ENCODE data around the gene DCLK3. TPM values are rescaled to one million over a fixed set of nuclear protein-coding genes. Genes with fewer than 3 reads are reported as not detected.

Gene DCLK3
- polyA plus RNA-seq, 1 experiment: not detected

DNA sequence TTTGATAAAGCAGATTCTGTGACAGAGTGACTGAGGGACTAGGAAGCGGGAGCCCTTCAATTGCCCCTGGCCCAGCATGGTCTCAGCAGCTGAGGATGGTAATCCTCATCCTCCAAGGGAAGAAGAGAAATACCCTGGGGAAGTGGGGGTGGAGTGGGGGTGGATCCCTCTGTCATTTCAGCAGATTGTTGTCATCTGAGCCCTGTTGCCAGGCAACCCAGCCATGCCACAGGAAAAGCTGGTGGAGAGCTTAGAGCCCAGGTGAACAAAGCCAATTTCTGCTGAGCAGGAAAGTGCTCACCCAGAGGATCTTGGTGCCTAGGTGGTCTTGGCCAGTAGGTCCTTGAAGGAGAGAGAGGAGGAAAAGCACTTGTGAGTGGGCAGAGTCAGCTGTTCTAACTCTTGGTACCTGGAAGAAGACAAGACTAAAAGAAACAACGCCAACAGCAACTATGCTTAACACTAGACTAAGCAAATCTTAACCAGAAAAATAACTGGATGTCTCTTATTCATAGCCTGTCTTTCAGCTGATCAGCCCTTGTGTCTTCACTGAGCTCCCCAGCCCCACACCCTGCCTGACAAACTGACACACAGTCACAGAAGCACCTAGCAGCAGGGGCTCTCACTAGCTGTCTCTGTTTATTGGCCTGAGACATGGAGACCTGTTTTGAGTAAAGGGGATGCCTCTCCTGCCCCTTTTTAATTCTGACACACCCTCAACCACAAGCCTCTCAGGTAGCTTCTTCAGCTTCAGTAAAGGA lies 40.1 kb upstream of the DCLK3 start:
- no peak for DNase-seq (ENCODE audit: low read depth, low spot score)
- ChIA-PET POLR2A (no interaction called here), CTCF (interaction anchor here (1.1 kb wide), 1 partner anchor 155 kb away, joined by 3 read pairs; no protein-coding TSS in a partner anchor)
- Histone ChIP-seq H3K27me3 (ENCODE audit: control insufficient read depth, insufficient read depth, low read length) (no peaks in the 10 kb centered on the region), H3K9me3 (ENCODE audit: control insufficient read depth, insufficient read depth, low read length) (no peaks in the 10 kb centered on the region), H3K27ac (ENCODE audit: low read depth, low read length) (no peak overlapping the region), H3K4me3 (ENCODE audit: low read depth, low read length) (no peak overlapping the region)
- TF ChIP-seq, protein P1, sequence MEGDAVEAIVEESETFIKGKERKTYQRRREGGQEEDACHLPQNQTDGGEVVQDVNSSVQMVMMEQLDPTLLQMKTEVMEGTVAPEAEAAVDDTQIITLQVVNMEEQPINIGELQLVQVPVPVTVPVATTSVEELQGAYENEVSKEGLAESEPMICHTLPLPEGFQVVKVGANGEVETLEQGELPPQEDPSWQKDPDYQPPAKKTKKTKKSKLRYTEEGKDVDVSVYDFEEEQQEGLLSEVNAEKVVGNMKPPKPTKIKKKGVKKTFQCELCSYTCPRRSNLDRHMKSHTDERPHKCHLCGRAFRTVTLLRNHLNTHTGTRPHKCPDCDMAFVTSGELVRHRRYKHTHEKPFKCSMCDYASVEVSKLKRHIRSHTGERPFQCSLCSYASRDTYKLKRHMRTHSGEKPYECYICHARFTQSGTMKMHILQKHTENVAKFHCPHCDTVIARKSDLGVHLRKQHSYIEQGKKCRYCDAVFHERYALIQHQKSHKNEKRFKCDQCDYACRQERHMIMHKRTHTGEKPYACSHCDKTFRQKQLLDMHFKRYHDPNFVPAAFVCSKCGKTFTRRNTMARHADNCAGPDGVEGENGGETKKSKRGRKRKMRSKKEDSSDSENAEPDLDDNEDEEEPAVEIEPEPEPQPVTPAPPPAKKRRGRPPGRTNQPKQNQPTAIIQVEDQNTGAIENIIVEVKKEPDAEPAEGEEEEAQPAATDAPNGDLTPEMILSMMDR (IDR thresholded peaks at IDR 0.05; ENCODE audit: low read depth, low read length): no peak

DNA sequence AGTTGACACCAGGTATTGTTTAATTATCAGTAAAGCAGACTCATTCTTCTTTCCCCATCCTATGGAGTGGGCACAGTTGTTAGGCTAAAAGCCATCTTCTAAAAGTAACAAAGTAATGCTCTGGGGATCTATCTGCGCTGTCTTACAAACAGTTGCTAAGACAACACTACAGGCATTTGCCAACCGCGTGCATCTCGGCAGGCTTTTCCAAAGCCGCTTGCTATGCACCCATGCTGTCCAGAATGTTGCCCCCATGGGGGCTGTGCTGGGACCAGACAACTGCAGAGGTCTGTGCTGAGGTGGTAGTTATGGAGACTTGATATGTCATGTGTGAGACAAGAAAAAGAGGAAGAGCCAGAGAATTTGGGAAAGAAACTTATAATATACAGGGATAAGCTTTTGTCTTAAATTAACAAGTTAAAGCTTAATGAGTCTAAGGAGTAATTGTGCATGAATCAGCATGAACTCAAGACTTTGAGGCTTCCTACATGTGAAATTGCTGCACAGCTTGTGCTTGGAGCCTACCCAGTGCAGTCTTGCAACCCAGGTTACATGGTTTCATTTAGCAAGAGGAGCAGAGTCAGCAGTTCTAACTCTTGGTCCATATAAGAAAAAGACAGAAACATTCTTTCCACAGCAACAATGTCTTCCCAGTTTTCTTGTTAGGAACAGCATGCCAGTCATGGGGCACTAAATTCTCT lies 38.9 kb upstream of the DCLK3 start:
- Histone ChIP-seq H3K27me3 (ENCODE audit: control insufficient read depth, insufficient read depth, low read length) (no peaks in the 10 kb centered on the region), H3K4me3 (ENCODE audit: low read depth, low read length) (no peak overlapping the region), H3K27ac (ENCODE audit: low read depth, low read length) (no peak overlapping the region), H3K9me3 (ENCODE audit: control insufficient read depth, insufficient read depth, low read length) (no peaks in the 10 kb centered on the region)
- POLR2A ChIA-PET: no interaction called here
- CTCF ChIA-PET: no interaction called here
- TF ChIP-seq, protein P1 (IDR thresholded peaks at IDR 0.05; ENCODE audit: low read depth, low read length): no peak
- DNase-seq (ENCODE audit: low read depth, low spot score): no peak

DNA sequence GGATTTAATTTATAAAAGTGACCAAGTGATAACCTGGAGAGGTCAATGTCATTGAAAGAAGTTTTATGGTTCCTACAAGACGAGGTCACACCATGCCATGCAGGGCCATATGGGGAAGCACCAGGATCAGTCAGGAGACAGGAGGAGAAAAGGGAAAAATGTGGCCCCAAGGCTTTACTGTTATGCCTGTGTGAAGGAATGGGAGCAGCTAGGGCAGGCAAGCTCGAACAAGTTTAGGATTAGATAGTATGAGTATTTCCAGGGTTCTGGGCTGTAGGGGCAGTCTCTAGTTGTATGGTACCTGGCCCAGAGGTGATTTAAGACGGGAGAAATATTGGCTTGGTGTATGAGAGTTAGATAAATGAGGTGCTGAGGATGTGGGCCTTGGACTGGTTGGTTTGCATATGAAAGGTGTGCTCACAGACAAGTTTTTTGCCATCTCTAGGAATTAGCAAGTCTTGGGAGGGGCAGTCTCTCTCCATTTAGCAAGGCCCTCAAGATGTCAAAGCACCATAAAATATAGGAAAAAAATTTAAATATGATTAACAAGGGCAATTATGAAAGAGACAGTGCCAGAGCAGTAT lies 36.3 kb upstream of the DCLK3 start:
- ChIA-PET POLR2A (no interaction called here), CTCF (no interaction called here)
- Histone ChIP-seq H3K27ac (ENCODE audit: low read depth, low read length) (no peak overlapping the region), H3K27me3 (ENCODE audit: control insufficient read depth, insufficient read depth, low read length) (no peaks in the 10 kb centered on the region), H3K9me3 (ENCODE audit: control insufficient read depth, insufficient read depth, low read length) (no peaks in the 10 kb centered on the region), H3K4me3 (ENCODE audit: low read depth, low read length) (no peak overlapping the region)
- TF ChIP-seq, protein P1 (IDR thresholded peaks at IDR 0.05; ENCODE audit: low read depth, low read length): no peak
- DNase-seq (ENCODE audit: low read depth, low spot score): no peak

DNA sequence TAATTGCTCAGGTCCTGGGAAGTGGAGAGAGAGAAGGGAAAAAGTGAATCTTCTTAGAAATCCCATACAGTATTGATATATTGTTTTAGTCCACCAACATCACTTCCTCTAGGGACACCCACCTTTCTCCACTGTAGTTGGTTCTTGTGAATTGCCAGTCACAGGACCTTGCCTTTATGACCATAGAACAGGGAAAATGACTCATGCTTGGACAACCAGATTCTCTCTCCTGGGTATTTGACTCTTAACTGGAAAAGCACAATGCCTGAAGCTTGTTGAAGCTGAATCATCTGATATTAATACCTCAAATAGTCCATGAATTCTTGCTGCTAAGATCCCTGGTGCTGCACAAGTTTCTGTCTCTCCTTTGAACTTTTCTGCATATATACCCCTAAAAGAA lies 32.5 kb upstream of the DCLK3 start:
- Histone ChIP-seq H3K4me3 (ENCODE audit: low read depth, low read length) (no peak overlapping the region), H3K9me3 (ENCODE audit: control insufficient read depth, insufficient read depth, low read length) (no peaks in the 10 kb centered on the region), H3K27me3 (ENCODE audit: control insufficient read depth, insufficient read depth, low read length) (peaks cover 5% of the 10 kb centered on the region), H3K27ac (ENCODE audit: low read depth, low read length) (no peak overlapping the region)
- TF ChIP-seq, protein P1 (IDR thresholded peaks at IDR 0.05; ENCODE audit: low read depth, low read length): no peak
- DNase-seq (ENCODE audit: low read depth, low spot score): no peak
- POLR2A ChIA-PET: no interaction called here
- CTCF ChIA-PET: no interaction called here

DNA sequence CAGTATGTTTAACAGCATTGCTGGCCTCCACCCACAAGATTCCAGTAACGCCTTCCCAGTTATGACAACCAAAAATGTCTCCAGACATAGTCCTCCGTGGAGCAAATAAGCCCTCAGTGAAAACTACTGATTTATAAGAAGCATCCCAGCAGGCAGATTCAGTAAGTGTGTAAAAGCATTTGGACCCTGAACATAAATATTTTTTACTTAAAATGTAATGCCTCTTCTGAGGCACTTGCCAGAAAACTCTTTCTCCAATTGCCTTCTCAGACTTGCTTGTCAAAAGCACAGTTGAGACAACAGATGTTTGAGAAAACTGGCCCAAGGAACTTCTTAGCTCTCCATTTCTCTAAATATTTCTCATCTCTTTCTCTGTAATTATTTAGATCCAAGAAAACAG lies 31.8 kb upstream of the DCLK3 start:
- TF ChIP-seq, protein P1 (IDR thresholded peaks at IDR 0.05; ENCODE audit: low read depth, low read length): no peak
- peaks cover 5% of the 10 kb centered on the region for H3K27me3 ChIP-seq (ENCODE audit: control insufficient read depth, insufficient read depth, low read length)
- CTCF ChIA-PET: no interaction called here
- H3K27ac ChIP-seq (ENCODE audit: low read depth, low read length): no peak overlapping the region
- H3K9me3 ChIP-seq (ENCODE audit: control insufficient read depth, insufficient read depth, low read length): no peaks in the 10 kb centered on the region
- H3K4me3 ChIP-seq (ENCODE audit: low read depth, low read length): no peak overlapping the region
- POLR2A ChIA-PET: no interaction called here
- no peak for DNase-seq (ENCODE audit: low read depth, low spot score)
